ENCODE measurements around the gene RAB26. TPM values are rescaled to one million over a fixed set of nuclear protein-coding genes. Genes with fewer than 3 reads are reported as not detected.
"Not testable (repeated sequence)": the region's sequence is repeated elsewhere in the genome, so short reads cannot be mapped to it uniquely, and the experiment has no call there.

The RAB26 gene
- polyA plus RNA-seq, result 2.7 and 4.9 TPM in 2 replicates
- 0.58 and 0.97 TPM in 2 replicates for polyA minus RNA-seq

- H3F3A ChIP-seq (ENCODE audit: insufficient read depth, low read length, poor library complexity, severe bottlenecking), result no peaks in the 10 kb centered on the region
- no peak within 1 kb of the TSS for H3K4me2 ChIP-seq (ENCODE audit: low read length)
- peaks cover 4% of the 10 kb centered on the region for H3K79me2 ChIP-seq (replicated peaks; ENCODE audit: insufficient read depth, low read length)
- no peak within 1 kb of the TSS for H2AFZ ChIP-seq (ENCODE audit: low read depth, low read length)
- H3K27me3 ChIP-seq (ENCODE audit: insufficient read depth, low read depth, low read length), result peaks cover 16% of the 10 kb centered on the region
- no peaks in the 10 kb centered on the region for H3K9me3 ChIP-seq (ENCODE audit: low read length)
- H4K20me1 ChIP-seq (ENCODE audit: insufficient read depth), result peaks cover 10% of the 10 kb centered on the region
- H3K9me2 ChIP-seq (ENCODE audit: insufficient read depth, low read length), result no peaks in the 10 kb centered on the region
- TF ChIP-seq SMC3 (conservative IDR thresholded peaks at IDR 0.05; ENCODE audit: poor library complexity) (no peak), EZH2 (IDR thresholded peaks at IDR 0.05; ENCODE audit: borderline replicate concordance, insufficient read depth, low read length, poor library complexity, severe bottlenecking) (no peak), REST (IDR thresholded peaks at IDR 0.05; ENCODE audit: borderline replicate concordance) (no peak)
- no peak within 1 kb of the TSS for H3K27ac ChIP-seq (ENCODE audit: low read length)
- H3K36me3 ChIP-seq (ENCODE audit: insufficient read depth, low read length), result no peaks in the 10 kb centered on the region
- peak within 1 kb of the TSS; percentile 57 for H3K4me3 ChIP-seq (ENCODE audit: low read length)
- H3K9ac ChIP-seq (ENCODE audit: low read length), result peak within 1 kb of the TSS; percentile 38
Observed at GRCh38 chr16:2147981-2148671, at the start of gene RAB26. Gene RAB26, plus strand, starts transcription at chr16:2148625. Its CDS starts 159 bp downstream, at chr16:2148784.

DNA sequence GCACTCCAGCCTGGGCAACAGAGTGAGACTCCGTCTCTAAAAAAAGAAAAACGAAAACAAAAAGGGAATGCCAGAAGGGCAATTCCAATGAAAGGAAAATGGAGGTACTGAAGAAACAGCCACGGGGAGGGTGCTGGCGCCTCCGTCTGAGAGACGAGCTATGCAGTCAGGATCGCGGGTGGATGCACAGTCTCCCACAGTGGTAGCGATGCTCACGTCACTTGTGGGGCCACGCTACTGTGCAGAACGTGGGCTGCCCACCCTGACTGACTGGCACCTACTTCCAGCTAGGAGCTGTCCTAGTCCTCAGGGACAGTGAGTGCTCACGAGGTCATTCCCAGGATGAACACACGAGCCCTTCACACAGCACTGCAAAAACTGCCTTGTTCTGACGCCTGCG lies 46.8 kb upstream of the RAB26 start:
- not testable (repeated sequence) for H3K9ac ChIP-seq (ENCODE audit: low read length); H3K4me3 ChIP-seq (ENCODE audit: low read length); H3K27me3 ChIP-seq (ENCODE audit: insufficient read depth, low read depth, low read length); H3F3A ChIP-seq (ENCODE audit: insufficient read depth, low read length, poor library complexity, severe bottlenecking); H3K36me3 ChIP-seq (ENCODE audit: insufficient read depth, low read length); H3K79me2 ChIP-seq (replicated peaks; ENCODE audit: insufficient read depth, low read length); H4K20me1 ChIP-seq (ENCODE audit: insufficient read depth); H3K27ac ChIP-seq (ENCODE audit: low read length); H2AFZ ChIP-seq (ENCODE audit: low read depth, low read length); H3K4me2 ChIP-seq (ENCODE audit: low read length); H3K9me2 ChIP-seq (ENCODE audit: insufficient read depth, low read length); H3K9me3 ChIP-seq (ENCODE audit: low read length)

GRCh38 chr16:2102471-2102870 lies 46.0 kb upstream of the RAB26 start:
- no peak overlapping the region for H3K27ac ChIP-seq (ENCODE audit: low read length)
- no peaks in the 10 kb centered on the region for H3F3A ChIP-seq (ENCODE audit: insufficient read depth, low read length, poor library complexity, severe bottlenecking)
- no peak overlapping the region for H3K4me2 ChIP-seq (ENCODE audit: low read length)
- no peak overlapping the region for H3K9ac ChIP-seq (ENCODE audit: low read length)
- H3K9me3 ChIP-seq (ENCODE audit: low read length), result no peaks in the 10 kb centered on the region
- H3K36me3 ChIP-seq (ENCODE audit: insufficient read depth, low read length), result no peaks in the 10 kb centered on the region
- no peaks in the 10 kb centered on the region for H3K9me2 ChIP-seq (ENCODE audit: insufficient read depth, low read length)
- no peak overlapping the region for H3K4me3 ChIP-seq (ENCODE audit: low read length)
- H3K27me3 ChIP-seq (ENCODE audit: insufficient read depth, low read depth, low read length), result no peaks in the 10 kb centered on the region
- TF ChIP-seq EZH2 (IDR thresholded peaks at IDR 0.05; ENCODE audit: borderline replicate concordance, insufficient read depth, low read length, poor library complexity, severe bottlenecking), result no peak
- no peak for TF ChIP-seq EP300 (conservative IDR thresholded peaks at IDR 0.05; ENCODE audit: poor library complexity, severe bottlenecking)
- H2AFZ ChIP-seq (ENCODE audit: low read depth, low read length), result no peak overlapping the region
- no peaks in the 10 kb centered on the region for H4K20me1 ChIP-seq (ENCODE audit: insufficient read depth)
- H3K79me2 ChIP-seq (replicated peaks; ENCODE audit: insufficient read depth, low read length), result no peaks in the 10 kb centered on the region

DNA sequence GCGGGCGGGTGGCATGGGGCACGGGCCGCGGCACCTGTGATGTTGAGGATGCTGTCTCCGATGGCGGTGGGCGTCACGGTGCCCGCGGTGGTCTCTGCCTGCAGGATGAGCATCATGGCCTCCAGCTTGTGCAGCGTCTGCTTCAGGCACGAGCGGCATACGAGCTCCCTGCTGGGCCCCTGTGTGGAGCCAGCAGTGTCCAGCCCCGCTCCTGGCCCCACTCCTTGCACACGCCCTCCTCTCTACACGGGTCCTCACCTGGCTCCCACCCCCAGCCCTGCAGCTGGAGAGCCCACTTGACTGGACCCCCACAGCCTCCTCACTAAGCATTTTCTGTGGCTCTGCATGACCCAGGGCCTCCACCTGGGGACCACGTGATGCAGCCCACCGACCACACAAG lies 44.0 kb upstream of the RAB26 start:
- not testable (repeated sequence) for H3K9me3 ChIP-seq (ENCODE audit: low read length); H3K4me3 ChIP-seq (ENCODE audit: low read length); H3K4me2 ChIP-seq (ENCODE audit: low read length); H3K9me2 ChIP-seq (ENCODE audit: insufficient read depth, low read length); H2AFZ ChIP-seq (ENCODE audit: low read depth, low read length); H3K79me2 ChIP-seq (replicated peaks; ENCODE audit: insufficient read depth, low read length); H3K36me3 ChIP-seq (ENCODE audit: insufficient read depth, low read length); H3F3A ChIP-seq (ENCODE audit: insufficient read depth, low read length, poor library complexity, severe bottlenecking); H4K20me1 ChIP-seq (ENCODE audit: insufficient read depth); H3K27me3 ChIP-seq (ENCODE audit: insufficient read depth, low read depth, low read length); H3K9ac ChIP-seq (ENCODE audit: low read length); H3K27ac ChIP-seq (ENCODE audit: low read length)

DNA sequence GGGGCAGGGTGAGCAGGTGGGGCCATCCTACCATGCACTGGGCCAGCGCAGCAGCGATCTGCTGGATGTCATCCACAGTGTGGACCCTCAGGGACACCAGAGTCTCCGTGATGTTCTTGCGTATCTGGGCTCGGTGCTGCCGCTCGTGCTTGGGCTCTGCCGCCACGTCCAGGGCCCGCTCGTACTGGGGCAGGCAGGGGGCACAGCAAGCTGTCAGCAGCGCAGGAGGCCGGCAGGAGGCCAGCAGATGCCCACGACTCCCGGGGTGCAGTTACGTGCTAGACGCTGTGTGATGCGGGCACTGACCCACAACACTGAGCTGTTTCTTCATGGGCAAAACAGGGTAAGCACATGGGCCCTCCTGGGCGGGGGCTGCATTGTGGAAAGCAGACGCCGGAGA lies 43.1 kb upstream of the RAB26 start:
- H2AFZ ChIP-seq (ENCODE audit: low read depth, low read length); H3K4me2 ChIP-seq (ENCODE audit: low read length); H3K36me3 ChIP-seq (ENCODE audit: insufficient read depth, low read length); H3K27ac ChIP-seq (ENCODE audit: low read length); H3F3A ChIP-seq (ENCODE audit: insufficient read depth, low read length, poor library complexity, severe bottlenecking); H3K9ac ChIP-seq (ENCODE audit: low read length); H3K4me3 ChIP-seq (ENCODE audit: low read length); H3K9me3 ChIP-seq (ENCODE audit: low read length); H3K9me2 ChIP-seq (ENCODE audit: insufficient read depth, low read length); H3K79me2 ChIP-seq (replicated peaks; ENCODE audit: insufficient read depth, low read length); H3K27me3 ChIP-seq (ENCODE audit: insufficient read depth, low read depth, low read length); H4K20me1 ChIP-seq (ENCODE audit: insufficient read depth): not testable (repeated sequence)

GRCh38 chr16:2105769-2106168 lies 42.7 kb upstream of the RAB26 start:
- H2AFZ ChIP-seq (ENCODE audit: low read depth, low read length); H3K9ac ChIP-seq (ENCODE audit: low read length); H3K36me3 ChIP-seq (ENCODE audit: insufficient read depth, low read length); H3F3A ChIP-seq (ENCODE audit: insufficient read depth, low read length, poor library complexity, severe bottlenecking); H3K4me2 ChIP-seq (ENCODE audit: low read length); H3K27ac ChIP-seq (ENCODE audit: low read length); H3K9me2 ChIP-seq (ENCODE audit: insufficient read depth, low read length); H3K27me3 ChIP-seq (ENCODE audit: insufficient read depth, low read depth, low read length); H3K79me2 ChIP-seq (replicated peaks; ENCODE audit: insufficient read depth, low read length); H3K9me3 ChIP-seq (ENCODE audit: low read length); H3K4me3 ChIP-seq (ENCODE audit: low read length); H4K20me1 ChIP-seq (ENCODE audit: insufficient read depth): not testable (repeated sequence)
